ENCODE results near the gene PRR16. TPM values are rescaled to one million over a fixed set of nuclear protein-coding genes. Genes with fewer than 3 reads are reported as not detected.

Gene PRR16
- total and polyA plus RNA-seq, 5 experiments from 2014 or later = not detected

GRCh38 chr5:120567921-120568320 lies 103.8 kb downstream of the PRR16 start:
- ATAC-seq (no peak), DNase-seq (no peak)
- Mint-ChIP-seq H3K4me1 (no peaks in the 10 kb centered on the region), H3K36me3 (no peaks in the 10 kb centered on the region), H3K9me3 (peaks cover 0 to 11% (median 0%) of the 10 kb centered on the region in 9 donors), H3K4me3 (no peak overlapping the region), H3K27me3 (no peaks in the 10 kb centered on the region), H3K27ac (no peak overlapping the region)
- POLR2A ChIA-PET = no interaction called here

GRCh38 chr5:120568711-120569110 lies 104.6 kb downstream of the PRR16 start:
- Mint-ChIP-seq H3K36me3 (no peaks in the 10 kb centered on the region), H3K9me3 (peaks cover 0 to 11% (median 0%) of the 10 kb centered on the region in 9 donors), H3K27ac (no peak overlapping the region), H3K4me1 (no peaks in the 10 kb centered on the region), H3K4me3 (no peak overlapping the region), H3K27me3 (no peaks in the 10 kb centered on the region)
- POLR2A ChIA-PET = no interaction called here
- no peak for ATAC-seq
- no peak for DNase-seq

- no peak overlapping the region for H3K4me3 Mint-ChIP-seq
- ATAC-seq (no peak), DNase-seq (no peak)
- H3K27me3 Mint-ChIP-seq = no peaks in the 10 kb centered on the region
- H3K27ac Mint-ChIP-seq = no peak overlapping the region
- H3K36me3 Mint-ChIP-seq = no peaks in the 10 kb centered on the region
- POLR2A ChIA-PET = no interaction called here
- no peaks in the 10 kb centered on the region for H3K4me1 Mint-ChIP-seq
- H3K9me3 Mint-ChIP-seq = peaks cover 0 to 10% (median 4%) of the 10 kb centered on the region in 9 donors
These were observed 112.5 kb downstream of the PRR16 start for GRCh38 chr5:120576588-120576987.

GRCh38 chr5:120582635-120583034 lies 118.5 kb downstream of the PRR16 start:
- DNase-seq (no peak), ATAC-seq (no peak)
- Mint-ChIP-seq H3K9me3 (peaks cover 0 to 19% (median 4%) of the 10 kb centered on the region in 9 donors), H3K27ac (no peak overlapping the region), H3K27me3 (no peaks in the 10 kb centered on the region), H3K36me3 (no peaks in the 10 kb centered on the region), H3K4me1 (no peaks in the 10 kb centered on the region), H3K4me3 (no peak overlapping the region)
- POLR2A ChIA-PET = no interaction called here

GRCh38 chr5:120586646-120587045 lies 122.5 kb downstream of the PRR16 start:
- H3K27me3 Mint-ChIP-seq = no peaks in the 10 kb centered on the region
- DNase-seq = no peak
- H3K36me3 Mint-ChIP-seq = no peaks in the 10 kb centered on the region
- no peak for ATAC-seq
- H3K27ac Mint-ChIP-seq = no peak overlapping the region
- H3K9me3 Mint-ChIP-seq = peaks cover 0 to 18% (median 2%) of the 10 kb centered on the region in 9 donors
- POLR2A ChIA-PET = no interaction called here
- H3K4me1 Mint-ChIP-seq = no peaks in the 10 kb centered on the region
- no peak overlapping the region for H3K4me3 Mint-ChIP-seq

GRCh38 chr5:120591911-120592310 lies 127.8 kb downstream of the PRR16 start:
- Mint-ChIP-seq H3K27ac (no peak overlapping the region), H3K4me1 (no peaks in the 10 kb centered on the region), H3K27me3 (no peaks in the 10 kb centered on the region), H3K4me3 (no peak overlapping the region), H3K9me3 (peaks cover 0 to 35% (median 7%) of the 10 kb centered on the region in 9 donors), H3K36me3 (no peaks in the 10 kb centered on the region)
- DNase-seq = no peak
- POLR2A ChIA-PET = no interaction called here
- no peak for ATAC-seq

- no peak for DNase-seq
- H3K27ac Mint-ChIP-seq = no peak overlapping the region
- peaks cover 2 to 27% (median 8%) of the 10 kb centered on the region in 9 donors for H3K9me3 Mint-ChIP-seq
- no peaks in the 10 kb centered on the region for H3K4me1 Mint-ChIP-seq
- no peak for ATAC-seq
- H3K4me3 Mint-ChIP-seq = no peak overlapping the region
- H3K27me3 Mint-ChIP-seq = no peaks in the 10 kb centered on the region
- peaks cover 0 to 6% (median 0%) of the 10 kb centered on the region in 3 donors for H3K36me3 Mint-ChIP-seq
- POLR2A ChIA-PET = no interaction called here
These were observed 135.5 kb downstream of the PRR16 start for GRCh38 chr5:120599576-120599975.

- DNase-seq = no peak
- peaks cover 0 to 6% (median 0%) of the 10 kb centered on the region in 3 donors for H3K36me3 Mint-ChIP-seq
- H3K27ac Mint-ChIP-seq = no peak overlapping the region
- H3K9me3 Mint-ChIP-seq = peaks cover 2 to 24% (median 7%) of the 10 kb centered on the region in 9 donors
- POLR2A ChIA-PET = no interaction called here
- H3K4me1 Mint-ChIP-seq = no peaks in the 10 kb centered on the region
- H3K4me3 Mint-ChIP-seq = no peak overlapping the region
- no peaks in the 10 kb centered on the region for H3K27me3 Mint-ChIP-seq
- no peak for ATAC-seq
These were observed 136.5 kb downstream of the PRR16 start for GRCh38 chr5:120600639-120601038.

GRCh38 chr5:120602033-120602432 lies 137.9 kb downstream of the PRR16 start:
- no peaks in the 10 kb centered on the region for H3K27me3 Mint-ChIP-seq
- no peak for DNase-seq
- peaks cover 0 to 6% (median 0%) of the 10 kb centered on the region in 3 donors for H3K36me3 Mint-ChIP-seq
- no peak overlapping the region for H3K27ac Mint-ChIP-seq
- POLR2A ChIA-PET = no interaction called here
- H3K4me3 Mint-ChIP-seq = no peak overlapping the region
- ATAC-seq = no peak
- no peaks in the 10 kb centered on the region for H3K4me1 Mint-ChIP-seq
- peaks cover 2 to 24% (median 11%) of the 10 kb centered on the region in 9 donors for H3K9me3 Mint-ChIP-seq

GRCh38 chr5:120604884-120605283 lies 140.8 kb downstream of the PRR16 start:
- Mint-ChIP-seq H3K27me3 (peaks cover 0 to under 1% (median 0%) of the 10 kb centered on the region in 5 donors), H3K27ac (no peak overlapping the region), H3K4me3 (no peak overlapping the region), H3K36me3 (peaks cover 0 to 6% (median 0%) of the 10 kb centered on the region in 3 donors), H3K9me3 (peaks cover 2 to 24% (median 8%) of the 10 kb centered on the region in 9 donors), H3K4me1 (no peaks in the 10 kb centered on the region)
- ATAC-seq (no peak), DNase-seq (no peak)
- POLR2A ChIA-PET = no interaction called here

- H3K4me1 Mint-ChIP-seq = no peaks in the 10 kb centered on the region
- ATAC-seq (no peak), DNase-seq (no peak)
- no peak overlapping the region for H3K4me3 Mint-ChIP-seq
- peaks cover 0 to 6% (median 0%) of the 10 kb centered on the region in 3 donors for H3K36me3 Mint-ChIP-seq
- peaks cover 2 to 24% (median 8%) of the 10 kb centered on the region in 9 donors for H3K9me3 Mint-ChIP-seq
- POLR2A ChIA-PET = no interaction called here
- no peak overlapping the region for H3K27ac Mint-ChIP-seq
- H3K27me3 Mint-ChIP-seq = peaks cover 0 to 2% (median 0%) of the 10 kb centered on the region in 5 donors
These were observed 141.4 kb downstream of the PRR16 start for GRCh38 chr5:120605325-120606079.

- H3K4me1 Mint-ChIP-seq = no peaks in the 10 kb centered on the region
- no peaks in the 10 kb centered on the region for H3K36me3 Mint-ChIP-seq
- DNase-seq = no peak
- POLR2A ChIA-PET = no interaction called here
- ATAC-seq = no peak
- H3K4me3 Mint-ChIP-seq = no peak overlapping the region
- peaks cover 0 to 2% (median 0%) of the 10 kb centered on the region in 5 donors for H3K27me3 Mint-ChIP-seq
- peaks cover 0 to 12% (median 3%) of the 10 kb centered on the region in 9 donors for H3K9me3 Mint-ChIP-seq
- H3K27ac Mint-ChIP-seq = no peak overlapping the region
These were observed 145.5 kb downstream of the PRR16 start for GRCh38 chr5:120609570-120609969.

- Mint-ChIP-seq H3K27me3 (peaks cover 0 to 2% (median 0%) of the 10 kb centered on the region in 5 donors), H3K36me3 (no peaks in the 10 kb centered on the region), H3K27ac (no peak overlapping the region), H3K9me3 (peaks cover 0 to 11% (median 3%) of the 10 kb centered on the region in 9 donors), H3K4me3 (no peak overlapping the region), H3K4me1 (no peaks in the 10 kb centered on the region)
- no peak for ATAC-seq
- POLR2A ChIA-PET = no interaction called here
- no peak for DNase-seq
These were observed 146.0 kb downstream of the PRR16 start for GRCh38 chr5:120610145-120610544.

- Mint-ChIP-seq H3K27me3 (peaks cover 0 to 2% (median 0%) of the 10 kb centered on the region in 5 donors), H3K4me1 (no peaks in the 10 kb centered on the region), H3K27ac (no peak overlapping the region), H3K9me3 (peaks cover 0 to 11% (median 0%) of the 10 kb centered on the region in 9 donors), H3K4me3 (no peak overlapping the region), H3K36me3 (no peaks in the 10 kb centered on the region)
- POLR2A ChIA-PET = no interaction called here
- ATAC-seq (no peak), DNase-seq (no peak)
These were observed 149.6 kb downstream of the PRR16 start for GRCh38 chr5:120613729-120614128.

All from naive thymus-derived CD8-positive, alpha-beta T cell (primary cell).